ENCODE data around the gene CEPT1.

DNA sequence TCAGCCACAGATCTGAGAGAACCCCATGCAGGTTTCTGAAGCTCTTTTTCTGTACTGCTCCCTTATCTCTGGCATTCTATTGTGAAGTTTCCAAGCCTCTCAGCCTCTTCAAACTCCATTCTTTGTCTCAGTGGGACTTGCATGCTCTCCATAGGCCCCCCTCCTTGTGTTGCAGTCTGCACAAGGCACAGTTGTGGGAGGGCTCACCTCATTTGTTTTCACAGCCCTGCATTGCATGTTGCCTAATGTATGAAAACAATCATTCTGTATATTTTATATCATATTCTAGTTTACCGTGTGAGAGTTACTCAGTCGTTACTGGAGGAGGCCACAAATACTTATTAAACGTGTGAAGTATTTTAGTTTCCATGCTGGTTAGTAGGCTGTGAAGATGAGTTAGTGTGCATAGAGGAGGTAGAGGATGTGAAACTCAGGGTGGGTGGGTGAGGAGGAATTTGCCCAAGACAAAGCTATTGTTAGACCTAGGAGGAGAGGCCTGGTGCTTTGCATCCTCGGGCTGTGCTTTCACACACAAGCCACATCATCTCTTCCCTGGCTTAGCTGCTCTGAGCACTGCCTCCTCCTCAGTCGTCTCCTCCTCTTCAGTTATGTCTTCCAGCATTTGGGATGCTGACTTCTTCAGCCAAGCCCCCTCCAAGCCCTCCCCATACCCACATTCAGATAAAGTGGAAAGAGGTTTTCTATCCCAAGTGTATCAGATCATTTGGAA is 79.7 kb downstream of the CEPT1 start:
- TF ChIP-seq SP1 (IDR thresholded peaks at IDR 0.05; ENCODE audit: low read depth, low read length) (no peak), CTCF (IDR thresholded peaks at IDR 0.05; ENCODE audit: control extremely low read depth in 1 of 3, insufficient read depth in 1 of 3, low read depth in 1 of 3, low read length in 3 of 3) (no peak), SP4 (IDR thresholded peaks at IDR 0.05; ENCODE audit: low read length) (no peak), JUND (IDR thresholded peaks at IDR 0.05; ENCODE audit: low read length) (no peak), MAX (IDR thresholded peaks at IDR 0.05) (no peak), EP300 (IDR thresholded peaks at IDR 0.05; ENCODE audit: borderline replicate concordance in 1 of 2, low read depth in 2 of 2, low read length in 2 of 2) (no peak)
